Measurements from ENCODE around the gene PROZ.
A peak's percentile ranks its signal among the peaks of the same experiment; 100 is the strongest.

PROZ gene

DNA sequence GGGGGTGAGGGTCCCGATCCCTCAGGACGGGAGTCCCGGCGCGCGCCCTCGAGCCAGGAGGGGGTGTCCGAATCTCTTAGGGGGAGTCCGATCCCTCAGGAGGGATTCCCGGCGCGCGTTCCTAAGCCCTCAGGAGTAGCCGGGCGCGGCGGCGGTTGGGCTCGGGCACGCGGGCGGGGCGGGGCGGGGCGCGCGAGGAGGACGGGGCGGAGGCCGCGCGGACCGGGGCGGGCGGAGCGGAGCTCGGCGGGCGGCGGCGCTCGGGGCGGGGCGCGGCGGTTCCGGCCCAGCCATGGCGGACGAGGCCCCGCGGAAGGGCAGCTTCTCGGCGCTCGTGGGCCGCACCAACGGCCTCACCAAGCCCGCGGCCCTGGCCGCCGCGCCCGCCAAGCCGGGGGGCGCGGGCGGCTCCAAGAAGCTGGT, 50.9 kb downstream of the PROZ start, which contains the start of gene CUL4A:
CUL4A (plus strand) TSS at position 278 of the 423 bp plus-strand sequence; CDS start at position 293, 15 bp downstream.
- H3K4me1 ChIP-seq (ENCODE audit: control insufficient read depth, insufficient read depth, low read length, unreplicated experiment) = peaks cover 40% of the 10 kb centered on the region
- H3K27me3 ChIP-seq (ENCODE audit: insufficient read depth, low read length) = no peaks in the 10 kb centered on the region
- peak within 1 kb of the TSS; percentile 89 for H3K27ac ChIP-seq (ENCODE audit: low read depth, low read length)
- peak within 1 kb of the TSS; percentile 72 for H2AFZ ChIP-seq (ENCODE audit: low read length, unreplicated experiment)
- H3K4me3 ChIP-seq (ENCODE audit: low read depth, low read length) = peak within 1 kb of the TSS; percentile 85
- peaks cover 90% of the 10 kb centered on the region for H3K79me2 ChIP-seq (ENCODE audit: control insufficient read depth, insufficient read depth, low read length, unreplicated experiment)
- H3K36me3 ChIP-seq (ENCODE audit: insufficient read depth, low read length) = 0 out of 2 replicates have a peak, but pooled peaks cover 3% of the 10 kb centered on the region

DNA sequence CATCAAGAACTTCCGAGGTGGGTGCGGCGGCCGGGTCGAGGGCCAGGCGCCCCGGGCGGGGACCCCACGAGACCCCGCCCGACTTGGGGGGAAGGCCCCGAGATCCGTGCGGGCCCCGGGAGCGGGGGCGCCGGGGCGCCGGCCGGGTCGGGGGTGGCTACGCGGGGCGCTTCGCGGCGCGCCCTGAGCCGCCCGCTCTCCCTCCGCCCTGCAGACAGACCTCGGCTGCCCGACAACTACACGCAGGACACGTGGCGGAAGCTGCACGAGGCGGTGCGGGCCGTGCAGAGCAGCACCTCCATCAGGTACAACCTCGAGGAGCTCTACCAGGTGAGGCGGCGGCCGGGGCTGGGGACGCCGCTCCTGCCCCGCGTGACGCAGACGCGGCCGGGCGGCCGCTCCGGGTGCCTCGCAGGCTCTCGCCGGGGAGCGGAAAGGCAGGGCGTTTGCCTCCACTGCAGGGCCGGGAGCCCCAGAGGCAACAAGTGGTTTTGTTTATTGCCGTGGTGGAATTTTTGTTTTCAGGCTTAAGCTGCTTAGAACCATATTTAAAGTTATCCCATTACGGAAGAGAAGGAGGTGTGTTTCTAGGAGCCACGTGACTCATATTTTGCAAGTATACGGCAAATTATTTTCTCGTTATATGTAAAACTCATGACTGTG, 51.4 kb downstream of the PROZ start:
- peak overlapping the region; percentile 81 for H3K4me3 ChIP-seq (ENCODE audit: low read depth, low read length)
- peaks cover 90% of the 10 kb centered on the region for H3K79me2 ChIP-seq (ENCODE audit: control insufficient read depth, insufficient read depth, low read length, unreplicated experiment)
- peak overlapping the region; percentile 75 for H3K27ac ChIP-seq (ENCODE audit: low read depth, low read length)
- H3K27me3 ChIP-seq (ENCODE audit: insufficient read depth, low read length) = no peaks in the 10 kb centered on the region
- H3K36me3 ChIP-seq (ENCODE audit: insufficient read depth, low read length) = 0 out of 2 replicates have a peak, but pooled peaks cover 3% of the 10 kb centered on the region
- peak overlapping the region; percentile 71 for H2AFZ ChIP-seq (ENCODE audit: low read length, unreplicated experiment)
- H3K4me1 ChIP-seq (ENCODE audit: control insufficient read depth, insufficient read depth, low read length, unreplicated experiment) = peaks cover 39% of the 10 kb centered on the region

DNA sequence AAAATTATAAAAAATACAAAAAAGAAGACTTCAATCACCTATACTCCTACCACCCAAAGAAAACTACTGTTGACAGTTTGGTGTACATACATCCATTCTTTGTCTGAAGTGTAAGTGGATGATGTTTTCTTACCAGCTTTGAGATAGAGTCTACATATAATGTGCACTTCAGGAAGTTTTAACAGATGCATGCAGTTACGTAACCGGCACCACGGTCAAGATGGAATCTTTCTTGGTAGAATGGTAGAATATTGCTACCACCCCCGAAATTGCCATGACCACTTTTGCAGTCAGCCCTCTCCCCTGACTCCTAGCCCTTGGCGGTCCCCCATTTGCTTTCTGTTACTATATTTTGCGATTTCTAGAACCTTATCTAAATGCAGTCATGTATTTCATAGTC, 52.4 kb downstream of the PROZ start:
- Histone ChIP-seq H3K4me3 (ENCODE audit: low read depth, low read length) (peak overlapping the region; percentile 81), H3K79me2 (ENCODE audit: control insufficient read depth, insufficient read depth, low read length, unreplicated experiment) (peaks cover 90% of the 10 kb centered on the region), H3K27ac (ENCODE audit: low read depth, low read length) (no peak overlapping the region), H3K27me3 (ENCODE audit: insufficient read depth, low read length) (no peaks in the 10 kb centered on the region), H2AFZ (ENCODE audit: low read length, unreplicated experiment) (no peak overlapping the region), H3K4me1 (ENCODE audit: control insufficient read depth, insufficient read depth, low read length, unreplicated experiment) (peaks cover 39% of the 10 kb centered on the region), H3K36me3 (ENCODE audit: insufficient read depth, low read length) (0 out of 2 replicates have a peak, but pooled peaks cover 3% of the 10 kb centered on the region)

DNA sequence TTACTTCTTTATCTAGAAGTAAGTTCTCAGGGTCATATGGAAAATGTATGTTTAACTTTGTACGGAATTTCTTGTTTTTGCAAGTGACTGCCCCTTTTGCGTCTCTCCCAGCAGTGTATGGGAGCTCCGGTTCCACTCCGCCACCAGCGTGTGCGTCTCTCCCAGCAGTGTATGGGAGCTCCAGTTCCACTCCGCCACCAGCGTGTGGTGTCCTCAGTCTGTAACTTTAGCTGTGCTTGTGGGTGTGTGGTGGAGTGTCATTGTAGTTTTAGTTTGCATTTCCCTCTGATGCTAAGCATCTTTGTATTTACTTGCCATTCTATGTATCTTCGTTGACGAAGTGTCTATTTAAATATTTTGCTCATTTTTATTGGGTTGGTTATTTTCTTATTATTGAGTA, 53.3 kb downstream of the PROZ start:
- Histone ChIP-seq H3K4me1 (ENCODE audit: control insufficient read depth, insufficient read depth, low read length, unreplicated experiment) (peaks cover 39% of the 10 kb centered on the region), H3K4me3 (ENCODE audit: low read depth, low read length) (no peak overlapping the region), H3K27me3 (ENCODE audit: insufficient read depth, low read length) (no peaks in the 10 kb centered on the region), H2AFZ (ENCODE audit: low read length, unreplicated experiment) (no peak overlapping the region), H3K27ac (ENCODE audit: low read depth, low read length) (no peak overlapping the region), H3K79me2 (ENCODE audit: control insufficient read depth, insufficient read depth, low read length, unreplicated experiment) (peaks cover 88% of the 10 kb centered on the region), H3K36me3 (ENCODE audit: insufficient read depth, low read length) (0 out of 2 replicates have a peak, but pooled peaks cover 2% of the 10 kb centered on the region)

DNA sequence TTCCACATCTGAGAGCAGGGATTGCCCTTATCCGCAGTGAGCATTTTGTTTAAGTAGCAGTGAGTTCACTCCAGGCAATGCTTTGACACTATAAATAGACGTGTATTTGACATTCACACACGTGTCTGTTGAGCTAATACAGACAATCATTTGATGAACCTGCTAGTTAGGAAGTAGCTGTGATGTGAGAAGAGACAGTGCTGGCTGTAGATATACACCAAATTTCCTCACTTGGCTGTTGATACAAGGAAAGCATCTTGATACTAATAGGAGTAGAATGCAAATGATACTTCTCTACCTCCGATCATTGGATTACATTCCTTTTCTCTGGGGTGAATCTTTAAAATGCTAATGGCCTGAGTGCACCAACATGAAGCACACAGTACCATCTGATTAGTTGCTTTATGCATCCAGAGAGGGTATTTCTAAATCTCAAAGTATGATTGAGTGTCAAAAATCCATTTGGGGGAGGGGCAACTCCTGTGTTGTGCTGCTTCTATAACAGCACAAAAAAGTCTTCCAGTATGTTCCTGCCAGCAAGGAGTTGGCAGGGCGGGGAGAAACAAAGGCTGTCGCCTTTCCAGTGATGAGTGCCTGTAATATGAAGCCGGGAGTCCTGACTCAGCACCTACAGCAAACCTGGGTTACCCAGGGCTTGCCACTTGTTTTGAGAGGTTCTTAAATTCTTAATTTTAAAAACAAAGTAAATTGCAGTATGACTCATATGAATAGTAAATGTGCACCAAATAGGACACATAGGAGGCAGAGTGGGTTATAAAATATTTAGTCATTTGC, 58.0 kb downstream of the PROZ start:
- Histone ChIP-seq H3K4me1 (ENCODE audit: control insufficient read depth, insufficient read depth, low read length, unreplicated experiment) (peaks cover 32% of the 10 kb centered on the region), H3K36me3 (ENCODE audit: insufficient read depth, low read length) (peaks cover 12% of the 10 kb centered on the region; the same call in 1 of the 2 replicates), H3K27ac (ENCODE audit: low read depth, low read length) (peak overlapping the region; percentile 74), H2AFZ (ENCODE audit: low read length, unreplicated experiment) (no peak overlapping the region), H3K79me2 (ENCODE audit: control insufficient read depth, insufficient read depth, low read length, unreplicated experiment) (peaks cover 98% of the 10 kb centered on the region), H3K4me3 (ENCODE audit: low read depth, low read length) (peak overlapping the region; percentile 41), H3K27me3 (ENCODE audit: insufficient read depth, low read length) (no peaks in the 10 kb centered on the region)

DNA sequence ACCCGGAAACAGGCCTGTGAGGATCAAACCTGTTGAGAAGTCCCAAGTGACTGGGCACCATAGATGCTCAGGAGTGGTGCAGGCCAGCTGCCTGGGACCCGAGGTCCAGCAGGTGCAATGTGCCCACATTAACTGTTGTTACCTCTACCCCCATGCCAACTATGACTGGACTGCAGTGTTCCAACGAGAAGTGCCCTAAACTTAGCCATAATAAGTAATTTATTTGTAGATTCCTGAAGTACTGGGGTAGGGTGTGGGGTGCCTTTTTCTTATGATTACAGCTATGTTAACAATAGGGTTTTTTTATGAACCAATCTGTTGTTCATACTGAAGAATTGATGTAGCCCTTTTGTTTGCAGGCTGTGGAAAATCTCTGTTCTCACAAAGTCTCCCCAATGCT, 60.1 kb downstream of the PROZ start:
- H2AFZ ChIP-seq (ENCODE audit: low read length, unreplicated experiment) = no peak overlapping the region
- H3K79me2 ChIP-seq (ENCODE audit: control insufficient read depth, insufficient read depth, low read length, unreplicated experiment) = peaks cover 98% of the 10 kb centered on the region
- H3K36me3 ChIP-seq (ENCODE audit: insufficient read depth, low read length) = peaks cover 12% of the 10 kb centered on the region; the same call in 1 of the 2 replicates
- H3K27me3 ChIP-seq (ENCODE audit: insufficient read depth, low read length) = no peaks in the 10 kb centered on the region
- no peak overlapping the region for H3K27ac ChIP-seq (ENCODE audit: low read depth, low read length)
- peaks cover 30% of the 10 kb centered on the region for H3K4me1 ChIP-seq (ENCODE audit: control insufficient read depth, insufficient read depth, low read length, unreplicated experiment)
- H3K4me3 ChIP-seq (ENCODE audit: low read depth, low read length) = no peak overlapping the region

DNA sequence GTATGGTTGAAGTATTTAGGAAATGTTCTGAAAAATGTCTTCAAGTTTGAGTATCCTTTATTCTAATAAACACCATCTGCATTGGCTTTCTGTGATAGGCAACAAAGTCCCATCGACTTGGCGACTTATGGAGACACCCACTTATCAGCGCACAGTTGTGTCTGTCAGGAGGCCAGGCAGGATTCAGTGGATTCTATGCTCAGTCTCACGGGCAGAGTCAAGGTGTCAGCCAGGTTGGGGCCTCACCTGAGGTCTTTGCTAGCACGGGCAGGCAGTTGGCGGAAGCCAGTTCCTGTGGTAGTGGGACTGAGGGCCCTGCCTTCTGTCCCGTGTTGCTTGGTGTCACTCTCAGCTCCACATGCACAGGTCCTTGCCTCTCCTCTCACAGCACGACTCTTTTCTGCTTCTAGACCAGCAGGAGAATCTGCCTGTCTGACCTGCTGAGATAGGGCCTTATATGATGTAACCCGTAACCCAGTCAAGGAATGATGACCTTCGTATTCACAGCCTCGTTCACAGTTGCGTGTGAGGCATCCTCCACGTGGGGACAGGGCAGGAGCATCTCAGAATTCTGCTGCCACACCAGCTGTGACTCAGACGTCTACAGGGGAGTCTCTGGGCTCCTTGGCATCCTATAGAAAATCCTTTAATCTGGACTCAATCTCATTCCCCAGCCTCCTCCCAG, 61.0 kb downstream of the PROZ start:
- Histone ChIP-seq H3K36me3 (ENCODE audit: insufficient read depth, low read length) (peaks cover 12% of the 10 kb centered on the region; the same call in 1 of the 2 replicates), H2AFZ (ENCODE audit: low read length, unreplicated experiment) (no peak overlapping the region), H3K79me2 (ENCODE audit: control insufficient read depth, insufficient read depth, low read length, unreplicated experiment) (peaks cover 94% of the 10 kb centered on the region), H3K27me3 (ENCODE audit: insufficient read depth, low read length) (no peaks in the 10 kb centered on the region), H3K4me3 (ENCODE audit: low read depth, low read length) (no peak overlapping the region), H3K27ac (ENCODE audit: low read depth, low read length) (no peak overlapping the region), H3K4me1 (ENCODE audit: control insufficient read depth, insufficient read depth, low read length, unreplicated experiment) (peaks cover 30% of the 10 kb centered on the region)

DNA sequence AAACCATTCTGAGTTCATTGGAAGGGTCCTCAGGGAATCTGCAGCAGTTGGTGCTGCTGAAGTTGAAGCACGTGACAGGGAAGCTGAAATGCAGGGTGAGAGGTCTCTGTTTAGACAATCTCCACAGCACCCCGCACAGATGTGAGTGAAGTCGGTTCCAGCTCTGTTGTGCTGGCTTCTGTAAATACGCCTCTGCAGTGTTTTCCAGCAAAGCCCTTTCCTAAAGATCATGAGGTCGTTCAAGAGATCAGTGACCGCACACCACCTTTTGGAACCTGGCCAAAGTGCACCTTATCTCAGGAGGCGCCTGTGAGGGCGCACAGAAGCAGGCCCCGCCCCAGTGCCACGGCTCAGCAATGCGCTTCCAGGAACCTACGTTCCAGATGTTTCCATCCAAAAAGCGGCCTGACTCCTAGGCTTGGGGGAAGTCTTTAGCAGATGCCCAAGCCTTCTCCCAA, 61.7 kb downstream of the PROZ start:
- Histone ChIP-seq H3K36me3 (ENCODE audit: insufficient read depth, low read length) (peaks cover 12% of the 10 kb centered on the region; the same call in 1 of the 2 replicates), H3K4me1 (ENCODE audit: control insufficient read depth, insufficient read depth, low read length, unreplicated experiment) (peaks cover 24% of the 10 kb centered on the region), H3K79me2 (ENCODE audit: control insufficient read depth, insufficient read depth, low read length, unreplicated experiment) (peaks cover 94% of the 10 kb centered on the region), H2AFZ (ENCODE audit: low read length, unreplicated experiment) (no peak overlapping the region), H3K27me3 (ENCODE audit: insufficient read depth, low read length) (no peaks in the 10 kb centered on the region), H3K4me3 (ENCODE audit: low read depth, low read length) (no peak overlapping the region), H3K27ac (ENCODE audit: low read depth, low read length) (no peak overlapping the region)

DNA sequence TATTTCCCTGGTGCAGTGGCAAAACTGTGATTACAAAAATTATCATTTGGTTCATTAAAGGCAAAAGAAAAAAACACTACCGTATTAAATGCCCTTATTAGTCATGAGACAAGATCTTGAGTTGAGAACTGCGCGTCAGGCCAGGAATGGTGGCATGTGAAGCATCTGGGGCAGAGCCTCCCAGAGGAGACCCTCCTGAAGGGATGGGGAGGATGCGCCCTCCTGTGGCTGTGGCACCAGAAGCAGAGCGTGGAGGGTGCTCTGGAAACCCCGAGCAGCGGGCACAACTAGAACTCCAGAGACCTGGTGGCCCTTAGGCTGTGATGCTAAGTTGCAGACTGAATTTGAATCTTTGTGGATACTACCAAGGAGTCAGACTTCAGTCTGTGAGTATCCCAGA, 62.4 kb downstream of the PROZ start:
- Histone ChIP-seq H3K36me3 (ENCODE audit: insufficient read depth, low read length) (peaks cover 12% of the 10 kb centered on the region; the same call in 1 of the 2 replicates), H3K27me3 (ENCODE audit: insufficient read depth, low read length) (no peaks in the 10 kb centered on the region), H3K4me1 (ENCODE audit: control insufficient read depth, insufficient read depth, low read length, unreplicated experiment) (peaks cover 17% of the 10 kb centered on the region), H3K79me2 (ENCODE audit: control insufficient read depth, insufficient read depth, low read length, unreplicated experiment) (peaks cover 93% of the 10 kb centered on the region), H3K4me3 (ENCODE audit: low read depth, low read length) (no peak overlapping the region), H2AFZ (ENCODE audit: low read length, unreplicated experiment) (no peak overlapping the region), H3K27ac (ENCODE audit: low read depth, low read length) (no peak overlapping the region)
